ENCODE results near the gene PHPT1. TPM values are rescaled to one million over a fixed set of nuclear protein-coding genes. Genes with fewer than 3 reads are reported as not detected.
"Not testable (repeated sequence)": the region's sequence is repeated elsewhere in the genome, so short reads cannot be mapped to it uniquely, and the experiment has no call there.

Gene PHPT1
- 66.5 TPM for total RNA-seq
- polyA plus RNA-seq: 85.7 TPM
- long read RNA-seq, donor 1, partial matches to known transcripts: 0 of 4 reads
- long read RNA-seq, donor 1, other reads (novel, unspliced or antisense): 0 of 4 reads
- long read RNA-seq, donor 2: 0 reads
- long read RNA-seq, donor 3, transcript PHPT1-206 (4 exons, 618 nt): minor isoform, 5 of 107 reads
- long read RNA-seq, donor 3, transcript PHPT1-201 (3 exons, 890 nt): major isoform, 90 of 107 reads
- long read RNA-seq, donor 3, transcript PHPT1-204 (2 exons, 627 nt): minor isoform, 5 of 107 reads
- long read RNA-seq, donor 3, partial matches to known transcripts: 6 of 107 reads
- long read RNA-seq, donor 3, other reads (novel, unspliced or antisense): 0 of 107 reads
- long read RNA-seq, donor 4, transcript PHPT1-201 (3 exons, 890 nt): major isoform, 42 of 45 reads
- long read RNA-seq, donor 4, partial matches to known transcripts: 0 of 45 reads
- long read RNA-seq, donor 4, other reads (novel, unspliced or antisense): 0 of 45 reads
- long read RNA-seq, donor 5, transcript PHPT1-201 (3 exons, 890 nt): major isoform, 145 of 168 reads
- long read RNA-seq, donor 5, transcript PHPT1-204 (2 exons, 627 nt): minor isoform, 5 of 168 reads
- long read RNA-seq, donor 5, partial matches to known transcripts: 11 of 168 reads
- long read RNA-seq, donor 5, other reads (novel, unspliced or antisense): 0 of 168 reads
- long read RNA-seq, donor 6, transcript PHPT1-201 (3 exons, 890 nt): major isoform, 87 of 93 reads
- long read RNA-seq, donor 6, partial matches to known transcripts: 0 of 93 reads
- long read RNA-seq, donor 6, other reads (novel, unspliced or antisense): 0 of 93 reads
- long read RNA-seq, donor 7, transcript PHPT1-201 (3 exons, 890 nt): major isoform, 49 of 62 reads
- long read RNA-seq, donor 7, partial matches to known transcripts: 11 of 62 reads
- long read RNA-seq, donor 7, other reads (novel, unspliced or antisense): 0 of 62 reads
- long read RNA-seq, donor 8, transcript PHPT1-201 (3 exons, 890 nt): major isoform, 38 of 39 reads
- long read RNA-seq, donor 8, partial matches to known transcripts: 0 of 39 reads
- long read RNA-seq, donor 8, other reads (novel, unspliced or antisense): 0 of 39 reads
- long read RNA-seq, donor 9, transcript PHPT1-201 (3 exons, 890 nt): major isoform, 42 of 42 reads
- long read RNA-seq, donor 9, partial matches to known transcripts: 0 of 42 reads
- long read RNA-seq, donor 9, other reads (novel, unspliced or antisense): 0 of 42 reads
- long read RNA-seq, donor 10, transcript PHPT1-201 (3 exons, 890 nt): major isoform, 52 of 53 reads
- long read RNA-seq, donor 10, partial matches to known transcripts: 0 of 53 reads
- long read RNA-seq, donor 10, other reads (novel, unspliced or antisense): 0 of 53 reads

DNA sequence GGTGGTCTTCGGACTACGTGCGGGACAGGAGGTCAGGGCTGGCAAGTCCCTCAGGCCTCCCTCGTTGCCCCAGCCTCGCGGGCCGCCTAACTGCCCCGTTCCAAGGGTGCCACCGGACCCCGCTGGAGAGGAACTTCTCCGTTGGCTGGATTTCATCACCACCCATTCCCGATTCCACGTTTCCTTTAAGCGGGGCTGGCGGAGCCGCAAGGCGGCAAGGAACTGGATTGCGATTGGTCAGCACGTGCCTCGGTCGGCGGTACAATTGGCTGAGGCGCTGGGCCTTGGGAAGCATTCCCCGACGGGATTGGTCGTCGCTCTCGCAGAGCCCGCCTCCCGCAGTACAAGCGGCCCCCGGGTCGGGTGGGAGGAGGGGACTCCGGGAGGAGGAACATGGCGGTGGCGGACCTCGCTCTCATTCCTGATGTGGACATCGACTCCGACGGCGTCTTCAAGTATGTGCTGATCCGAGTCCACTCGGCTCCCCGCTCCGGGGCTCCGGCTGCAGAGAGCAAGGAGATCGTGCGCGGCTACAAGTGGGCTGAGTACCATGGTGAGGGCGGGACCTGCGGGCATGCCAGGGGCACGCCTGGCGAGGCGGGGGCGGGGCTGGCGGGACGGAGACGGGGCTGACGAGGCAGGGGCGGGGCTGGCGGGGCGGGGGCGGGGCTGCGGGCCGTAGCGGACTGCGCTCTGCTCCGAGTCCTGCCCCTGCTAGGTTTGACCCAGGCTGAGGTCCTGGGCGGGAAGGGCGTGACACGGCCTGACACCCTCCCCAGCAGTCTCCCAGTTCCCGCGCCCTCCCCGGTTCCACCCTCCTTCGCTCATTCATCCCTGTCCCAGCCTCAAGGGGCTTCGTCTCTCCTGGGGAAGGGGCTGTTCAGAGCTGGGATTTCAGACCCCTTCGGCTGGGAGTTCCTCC lies at the start of gene PHPT1:
Gene PHPT1, plus strand, starts transcription at position 372 of the 922 bp plus-strand sequence. Its CDS starts 22 bp downstream, at position 394.
- WGBS: 2% methylated on average over 77 of the region's 77 CpGs
- H3K4me3 ChIP-seq (ENCODE audit: low read length in 2 of 2): peak within 1 kb of the TSS; percentile 74 to 85
- peak; percentile 93 to 98 (median 96) for DNase-seq (ENCODE audit: low read depth in 6 of 9, low spot score in 9 of 9)
- peaks cover 42 to 48% of the 10 kb centered on the region in 2 donors for H3K27me3 ChIP-seq (ENCODE audit: control insufficient read depth in 2 of 2, insufficient read depth in 1 of 2, low read length in 1 of 2)
- peak within 1 kb of the TSS; percentile 81 to 87 for H3K27ac ChIP-seq (ENCODE audit: low read depth in 1 of 2, low read length in 1 of 2)
- peaks cover 0 to 5% of the 10 kb centered on the region in 2 donors for H3K36me3 ChIP-seq (ENCODE audit: control insufficient read depth in 2 of 2, insufficient read depth in 2 of 2, low read length in 1 of 2)
- peaks cover 11 to 20% of the 10 kb centered on the region in 2 donors for H3K4me1 ChIP-seq (ENCODE audit: control insufficient read depth in 2 of 2, insufficient read depth in 2 of 2, low read length in 2 of 2)
- peaks cover 0 to 7% of the 10 kb centered on the region in 2 donors for H3K9me3 ChIP-seq (ENCODE audit: control insufficient read depth in 2 of 2, insufficient read depth in 1 of 2, low read length in 1 of 2)

DNA sequence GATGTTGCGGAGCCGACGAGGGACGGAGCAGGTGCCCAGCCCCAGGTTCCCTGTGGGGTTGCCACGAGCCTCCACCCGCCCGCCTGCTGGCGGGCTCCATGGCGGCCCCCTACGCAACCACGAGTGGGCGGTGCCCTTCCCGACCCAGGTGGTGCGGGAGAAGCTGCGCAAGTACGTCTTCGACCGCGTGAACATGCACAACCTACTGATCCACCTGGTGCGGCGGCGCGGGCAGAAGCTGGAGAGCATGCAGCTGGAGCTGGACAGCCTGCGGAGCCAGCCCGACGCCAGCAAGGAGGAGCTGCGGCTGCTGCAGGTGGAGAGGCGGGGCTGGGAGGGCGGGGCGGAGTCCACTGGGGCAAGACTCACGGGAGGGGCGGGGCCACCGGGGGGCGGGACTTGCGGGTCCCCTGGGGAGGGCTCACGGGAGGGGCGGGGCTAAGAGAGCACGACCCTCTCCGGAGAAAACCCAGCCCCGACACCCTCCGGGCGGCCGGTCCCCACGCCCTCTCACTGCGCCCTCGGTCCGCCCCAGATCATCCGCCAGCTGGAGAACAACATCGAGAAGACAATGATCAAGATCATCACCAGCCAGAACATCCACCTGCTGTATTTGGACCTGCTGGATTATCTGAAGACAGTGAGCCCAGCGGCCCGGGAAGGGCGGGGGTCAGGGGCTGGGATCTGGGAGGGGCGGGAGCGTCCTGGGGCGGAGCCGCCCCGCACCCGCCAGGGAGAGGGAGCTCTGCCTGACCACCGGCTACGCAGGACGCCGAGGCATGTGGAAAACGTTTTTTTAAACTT lies 49.2 kb upstream of the PHPT1 start:
- Histone ChIP-seq H3K36me3 (ENCODE audit: control insufficient read depth in 2 of 2, insufficient read depth in 2 of 2, low read length in 1 of 2) (no peaks in the 10 kb centered on the region), H3K4me1 (ENCODE audit: control insufficient read depth in 2 of 2, insufficient read depth in 2 of 2, low read length in 2 of 2) (peaks cover 30 to 62% of the 10 kb centered on the region in 2 donors), H3K9me3 (ENCODE audit: control insufficient read depth in 2 of 2, insufficient read depth in 1 of 2, low read length in 1 of 2) (peaks cover 0 to 10% of the 10 kb centered on the region in 2 donors), H3K27me3 (ENCODE audit: control insufficient read depth in 2 of 2, insufficient read depth in 1 of 2, low read length in 1 of 2) (peaks cover 0 to 35% of the 10 kb centered on the region in 2 donors), H3K27ac (ENCODE audit: low read depth in 1 of 2, low read length in 1 of 2) (peak overlapping the region; percentile 69 to 89), H3K4me3 (ENCODE audit: low read length in 2 of 2) (peak overlapping the region; percentile 44 to 55)
- peak in 8 of 9 donors; percentile 67 to 95 (median 90) for DNase-seq (ENCODE audit: low read depth in 6 of 9, low spot score in 9 of 9)
- under 1% methylated on average over 63 of the region's 63 CpGs for WGBS

DNA sequence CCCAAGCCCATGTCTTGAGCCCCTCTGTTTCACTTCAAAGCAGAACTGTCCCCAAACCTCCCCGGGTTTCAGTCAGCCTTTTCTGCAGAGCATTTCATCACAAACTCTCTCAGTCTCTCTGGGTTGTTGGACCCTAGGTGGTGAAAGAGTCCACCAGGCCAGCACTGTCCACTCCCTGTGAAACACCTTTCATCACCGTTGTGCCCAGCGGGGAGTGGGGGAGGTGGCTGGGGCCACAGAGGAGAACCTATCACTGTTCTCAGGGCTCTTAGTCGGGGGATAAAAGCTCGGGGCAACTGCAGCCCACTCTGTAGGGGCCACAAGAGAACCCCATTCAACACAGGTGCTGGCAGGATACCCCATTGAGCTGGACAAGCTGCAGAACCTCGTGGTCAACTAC lies 46.9 kb upstream of the PHPT1 start:
- WGBS: 83% methylated on average over 6 of the region's 6 CpGs
- Histone ChIP-seq H3K4me3 (ENCODE audit: low read length in 2 of 2) (no peak overlapping the region), H3K36me3 (ENCODE audit: control insufficient read depth in 2 of 2, insufficient read depth in 2 of 2, low read length in 1 of 2) (peaks cover 0 to 2% of the 10 kb centered on the region in 2 donors), H3K4me1 (ENCODE audit: control insufficient read depth in 2 of 2, insufficient read depth in 2 of 2, low read length in 2 of 2) (peaks cover 23 to 51% of the 10 kb centered on the region in 2 donors), H3K27ac (ENCODE audit: low read depth in 1 of 2, low read length in 1 of 2) (no peak overlapping the region), H3K27me3 (ENCODE audit: control insufficient read depth in 2 of 2, insufficient read depth in 1 of 2, low read length in 1 of 2) (peaks cover 0 to 31% of the 10 kb centered on the region in 2 donors), H3K9me3 (ENCODE audit: control insufficient read depth in 2 of 2, insufficient read depth in 1 of 2, low read length in 1 of 2) (peaks cover 0 to 10% of the 10 kb centered on the region in 2 donors)
- DNase-seq (ENCODE audit: low read depth in 6 of 9, low spot score in 9 of 9): no peak

DNA sequence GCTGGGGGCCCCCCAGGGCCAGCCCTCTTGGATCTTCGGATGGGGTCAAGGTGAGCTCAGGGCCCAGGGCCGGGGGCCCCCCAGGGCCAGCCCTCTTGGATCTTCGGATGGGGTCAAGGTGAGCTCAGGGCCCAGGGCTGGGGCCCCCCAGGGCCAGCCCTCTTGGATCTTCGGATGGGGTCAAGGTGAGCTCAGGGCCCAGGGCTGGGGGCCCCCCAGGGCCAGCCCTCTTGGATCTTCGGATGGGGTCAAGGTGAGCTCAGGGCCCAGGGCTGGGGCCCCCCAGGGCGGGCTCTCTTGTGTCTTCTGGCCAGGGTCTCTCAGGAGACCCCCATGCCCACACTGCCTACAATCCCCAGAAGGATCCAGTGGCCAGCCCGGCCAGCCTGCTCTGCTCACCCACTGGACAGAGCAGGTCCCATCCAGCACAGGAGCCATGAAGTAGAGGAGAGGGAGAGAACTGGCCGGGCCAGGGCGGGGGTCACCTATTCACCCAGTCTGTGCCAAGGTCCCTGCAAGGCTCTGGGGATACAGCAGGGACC lies 46.1 kb upstream of the PHPT1 start:
- WGBS: 96% methylated on average over 8 of the region's 9 CpGs
- H3K4me1 ChIP-seq (ENCODE audit: control insufficient read depth in 2 of 2, insufficient read depth in 2 of 2, low read length in 2 of 2): peaks cover 23 to 46% of the 10 kb centered on the region in 2 donors

DNA sequence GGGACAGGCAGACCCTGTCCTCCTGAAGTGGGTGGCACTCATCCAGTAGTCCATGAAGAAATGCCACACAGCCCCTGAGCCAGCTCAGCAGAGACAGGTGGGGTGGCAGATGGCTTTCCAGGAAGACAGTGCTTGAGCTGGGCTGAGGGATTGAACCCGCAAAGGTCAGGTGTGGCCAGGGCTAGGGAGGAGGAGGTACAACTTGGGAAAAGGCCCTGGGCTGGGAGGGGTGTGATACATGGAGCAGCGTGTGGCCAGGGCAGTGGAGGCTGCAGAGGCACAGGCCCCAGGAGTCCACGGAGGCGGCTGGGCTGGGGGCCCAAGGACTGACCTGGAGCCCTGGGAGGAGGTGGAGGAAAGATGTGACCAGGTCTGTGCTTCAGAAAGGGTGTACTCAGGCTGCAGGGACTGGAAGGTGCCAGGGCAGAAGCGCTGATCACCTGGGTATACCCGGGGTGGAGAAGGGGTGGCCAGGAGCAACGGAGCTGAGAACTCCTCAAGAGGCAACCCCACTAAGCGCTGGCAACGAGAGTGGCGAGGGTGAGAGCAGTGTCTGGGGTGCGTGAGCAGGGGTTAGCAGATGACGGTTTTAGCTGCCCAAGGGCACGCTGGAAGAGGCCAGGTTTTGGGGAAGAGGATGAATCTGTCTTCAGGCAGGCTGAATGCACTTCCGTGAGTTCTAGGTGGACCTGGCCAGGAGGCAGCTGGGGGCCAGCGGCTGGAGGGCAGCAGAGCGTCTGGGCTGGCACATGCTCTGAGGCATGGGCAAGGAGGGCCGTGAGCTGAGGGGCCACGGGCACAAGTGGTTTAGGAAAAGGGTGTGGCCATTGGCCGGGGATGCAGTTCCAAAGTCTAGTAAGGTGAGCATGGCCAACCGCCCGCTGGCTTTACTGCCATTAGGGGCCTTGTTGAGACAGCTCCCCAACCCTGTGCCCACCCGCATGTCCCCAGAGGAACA lies 45.4 kb upstream of the PHPT1 start:
- Histone ChIP-seq H3K36me3 (ENCODE audit: control insufficient read depth in 2 of 2, insufficient read depth in 2 of 2, low read length in 1 of 2) (peaks cover 0 to 2% of the 10 kb centered on the region in 2 donors), H3K27ac (ENCODE audit: low read depth in 1 of 2, low read length in 1 of 2) (no peak overlapping the region), H3K27me3 (ENCODE audit: control insufficient read depth in 2 of 2, insufficient read depth in 1 of 2, low read length in 1 of 2) (peaks cover 0 to 26% of the 10 kb centered on the region in 2 donors), H3K4me1 (ENCODE audit: control insufficient read depth in 2 of 2, insufficient read depth in 2 of 2, low read length in 2 of 2) (peaks cover 25 to 42% of the 10 kb centered on the region in 2 donors), H3K4me3 (ENCODE audit: low read length in 2 of 2) (no peak overlapping the region), H3K9me3 (ENCODE audit: control insufficient read depth in 2 of 2, insufficient read depth in 1 of 2, low read length in 1 of 2) (peaks cover 0 to 9% of the 10 kb centered on the region in 2 donors)
- WGBS: 96% methylated on average over 22 of the region's 22 CpGs
- no peak for DNase-seq (ENCODE audit: low read depth in 6 of 9, low spot score in 9 of 9)

More for the DNA sequence above, 46.1 kb upstream of the PHPT1 start:
- DNase-seq (ENCODE audit: low read depth in 6 of 9, low spot score in 9 of 9); H3K27ac ChIP-seq (ENCODE audit: low read depth in 1 of 2, low read length in 1 of 2); H3K4me3 ChIP-seq (ENCODE audit: low read length in 2 of 2); H3K36me3 ChIP-seq (ENCODE audit: control insufficient read depth in 2 of 2, insufficient read depth in 2 of 2, low read length in 1 of 2): not testable (repeated sequence)
- Histone ChIP-seq H3K27me3 (ENCODE audit: control insufficient read depth in 2 of 2, insufficient read depth in 1 of 2, low read length in 1 of 2) (peaks cover 0 to 29% of the 10 kb centered on the region in 2 donors), H3K9me3 (ENCODE audit: control insufficient read depth in 2 of 2, insufficient read depth in 1 of 2, low read length in 1 of 2) (peaks cover 0 to 10% of the 10 kb centered on the region in 2 donors)

DNA sequence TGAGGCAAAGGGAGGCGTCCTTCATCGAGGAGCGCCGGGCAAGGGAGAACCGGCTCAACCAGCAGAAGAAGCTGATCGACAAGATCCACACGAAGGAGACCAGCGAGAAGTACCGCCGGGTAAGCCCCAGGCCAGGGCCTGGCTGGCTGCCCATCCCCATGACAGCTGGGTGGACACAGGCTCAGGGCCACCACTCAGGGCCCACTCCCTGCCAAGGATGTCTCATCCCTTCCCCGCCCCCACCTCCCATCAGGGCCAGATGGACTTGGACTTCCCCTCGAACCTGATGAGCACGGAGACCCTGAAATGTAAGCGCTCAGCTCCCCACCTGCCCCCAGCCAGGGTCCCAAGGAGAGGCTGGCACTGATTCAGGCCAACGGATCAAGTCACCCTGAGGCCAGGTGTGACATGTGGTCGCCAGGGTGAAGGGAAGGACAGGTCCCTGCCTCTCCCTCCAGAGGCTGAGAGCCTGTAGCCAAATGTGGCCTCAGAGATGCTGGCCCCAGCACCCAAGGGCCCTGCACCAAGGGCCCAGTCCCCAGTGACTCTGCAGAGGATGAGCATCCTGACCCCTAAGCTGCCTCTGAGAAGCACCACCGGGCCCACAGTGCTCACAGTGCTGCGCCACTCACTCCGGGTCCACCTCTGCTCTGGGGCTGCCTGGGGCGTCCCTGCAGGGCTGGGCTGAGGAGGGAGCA lies 44.6 kb upstream of the PHPT1 start:
- DNase-seq (ENCODE audit: low read depth in 6 of 9, low spot score in 9 of 9): no peak
- Histone ChIP-seq H3K27me3 (ENCODE audit: control insufficient read depth in 2 of 2, insufficient read depth in 1 of 2, low read length in 1 of 2) (peaks cover 0 to 17% of the 10 kb centered on the region in 2 donors), H3K9me3 (ENCODE audit: control insufficient read depth in 2 of 2, insufficient read depth in 1 of 2, low read length in 1 of 2) (peaks cover 0 to 5% of the 10 kb centered on the region in 2 donors), H3K36me3 (ENCODE audit: control insufficient read depth in 2 of 2, insufficient read depth in 2 of 2, low read length in 1 of 2) (peaks cover 2 to 3% of the 10 kb centered on the region in 2 donors), H3K4me1 (ENCODE audit: control insufficient read depth in 2 of 2, insufficient read depth in 2 of 2, low read length in 2 of 2) (peaks cover 24 to 42% of the 10 kb centered on the region in 2 donors), H3K4me3 (ENCODE audit: low read length in 2 of 2) (no peak overlapping the region), H3K27ac (ENCODE audit: low read depth in 1 of 2, low read length in 1 of 2) (no peak overlapping the region)
- 96% methylated on average over 20 of the region's 20 CpGs for WGBS
